Raji (cell line): ENCODE measurements around the gene CCDC3.

Experiments
- POLR2A ChIP-seq: IDR thresholded peaks from 2 replicates; pipeline ENCODE4 v1.6.1; 2011; ENCODE audit warnings: low read depth, low read length, control low read depth; ENCODE audit not compliant: insufficient read depth

CCDC3 gene

DNA sequence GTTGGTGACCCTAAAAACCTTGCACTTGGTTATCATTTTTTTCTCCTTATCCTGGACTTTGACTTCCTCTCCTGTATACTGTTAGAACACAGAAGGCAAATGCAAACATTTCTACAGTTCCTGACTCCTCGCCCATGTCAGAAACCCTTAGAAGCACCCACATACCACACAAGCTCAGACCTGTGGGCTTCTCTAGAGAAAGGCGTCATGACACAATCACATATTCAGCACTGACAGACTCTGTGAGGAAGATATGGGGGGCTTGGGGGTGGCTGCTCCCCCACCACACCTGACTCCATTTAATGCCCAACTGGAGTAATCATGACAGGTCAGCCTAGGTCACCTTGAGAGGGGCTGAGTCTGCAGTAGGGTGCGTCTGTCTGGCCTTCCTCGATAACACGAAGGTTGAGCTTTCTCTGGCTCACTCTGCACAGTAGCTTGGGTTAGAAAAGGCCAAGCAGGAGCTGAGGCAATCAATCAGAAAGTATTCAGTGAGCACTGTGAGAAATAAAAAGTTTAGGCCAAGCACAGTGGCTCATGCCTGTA is 50.9 kb downstream of the CCDC3 start:
- TF ChIP-seq POLR2A: no peak

DNA sequence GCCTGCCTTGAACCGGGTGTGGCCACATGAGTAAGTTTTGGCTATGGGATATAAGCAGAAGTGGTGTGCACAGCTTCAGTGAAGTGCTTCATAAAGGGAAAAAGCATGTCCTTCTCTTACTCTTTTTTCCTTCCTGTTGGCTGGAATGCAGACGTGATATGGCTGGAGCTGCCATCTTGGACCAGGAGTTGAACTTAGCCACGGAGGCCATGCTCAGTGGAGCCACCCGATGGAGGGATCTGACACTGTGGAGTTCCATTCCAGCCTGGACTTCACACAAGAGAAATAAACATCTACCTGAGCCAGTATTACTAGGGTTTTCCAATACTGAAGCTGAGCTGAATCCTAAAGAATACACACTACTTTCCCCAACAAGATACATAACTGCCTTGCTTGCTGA is 52.3 kb downstream of the CCDC3 start:
- TF ChIP-seq POLR2A: no peak

DNA sequence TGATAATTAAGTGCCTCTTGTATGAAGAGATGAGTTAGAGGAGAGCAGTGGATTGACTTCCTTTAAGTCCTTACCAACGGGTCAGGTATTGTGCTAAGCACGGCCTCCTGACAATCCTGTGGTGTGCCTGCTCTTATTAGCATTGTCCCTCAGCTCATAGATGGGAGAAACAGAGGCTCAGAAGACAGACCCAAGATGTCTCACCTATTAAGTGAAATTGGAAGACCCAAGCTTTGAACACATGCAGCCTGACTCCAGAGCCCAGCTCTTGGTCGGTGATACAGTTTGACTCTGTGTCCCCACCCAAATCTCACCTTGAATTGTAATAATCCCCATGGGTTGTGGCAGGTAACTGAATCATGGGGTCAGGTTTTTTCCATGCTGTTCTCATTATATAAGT is 53.8 kb downstream of the CCDC3 start:
- TF ChIP-seq POLR2A: no peak

DNA sequence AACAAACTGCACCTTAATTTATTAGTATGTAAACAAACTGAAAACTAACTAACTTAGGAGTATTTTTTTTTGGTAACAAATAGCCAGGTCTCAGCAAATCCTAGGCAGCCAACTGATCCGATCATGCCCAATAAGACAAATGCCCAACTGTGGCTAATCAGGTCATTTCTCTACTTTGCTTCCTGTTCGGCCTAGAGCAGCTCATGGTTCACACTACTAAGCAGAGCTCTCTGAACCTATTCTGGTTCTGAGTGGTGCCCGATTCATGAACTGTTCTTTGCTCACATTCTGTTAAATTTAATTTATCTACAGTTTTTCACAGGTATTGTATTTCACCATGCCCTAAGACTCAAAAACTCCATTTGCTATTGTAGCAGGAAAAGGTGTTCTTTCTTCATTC is 55.1 kb downstream of the CCDC3 start:
- TF ChIP-seq POLR2A: no peak

DNA sequence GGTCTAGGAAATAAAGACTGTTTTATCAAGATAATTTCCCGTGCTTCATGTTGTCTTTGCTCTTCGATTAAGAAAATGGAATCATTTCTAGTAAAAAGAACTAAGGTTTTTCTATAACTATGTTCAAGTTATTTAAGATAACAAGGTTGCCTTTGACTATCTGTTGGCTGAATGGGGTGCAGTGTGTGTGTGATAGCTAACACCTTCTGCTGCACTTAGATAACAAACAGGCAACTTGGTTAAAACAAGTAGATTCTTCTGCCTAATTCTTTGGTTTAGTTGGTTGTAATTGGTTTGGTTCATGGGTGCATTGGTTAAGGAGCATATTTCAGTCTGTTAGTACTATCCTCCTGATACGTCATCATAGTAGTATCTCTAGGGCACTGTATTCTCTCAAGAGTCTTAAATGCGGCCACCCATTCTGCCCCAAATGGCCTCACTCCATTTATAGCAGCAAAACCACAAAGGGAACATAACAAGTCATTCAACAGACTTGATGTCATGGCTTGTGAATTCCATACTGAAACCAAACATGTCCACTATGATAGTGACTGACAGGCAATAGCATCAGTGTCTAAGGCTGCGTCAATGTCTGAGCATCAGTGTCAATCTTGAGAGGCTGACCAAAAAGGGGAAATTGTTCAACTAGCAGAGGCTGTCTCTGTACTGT is 55.7 kb downstream of the CCDC3 start:
- no peak for TF ChIP-seq POLR2A

DNA sequence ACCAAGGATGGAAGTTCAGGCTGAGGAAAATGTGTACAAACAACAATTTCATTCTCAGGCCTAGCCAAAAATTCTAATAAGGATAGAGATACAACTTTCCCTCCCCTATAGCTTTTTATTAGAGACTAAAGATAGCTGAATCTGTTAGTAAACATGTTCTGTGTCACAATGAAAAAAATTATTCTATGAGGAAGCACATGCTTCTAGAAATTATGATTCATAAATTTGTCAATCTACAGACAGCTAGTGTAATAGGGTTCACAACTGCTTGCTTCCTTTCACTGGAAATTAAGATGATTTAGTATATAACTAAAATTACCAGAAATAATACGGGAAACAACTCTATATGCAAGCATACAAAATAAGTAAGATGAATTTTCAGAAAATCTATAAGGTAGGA is 56.6 kb downstream of the CCDC3 start:
- TF ChIP-seq POLR2A: no peak

DNA sequence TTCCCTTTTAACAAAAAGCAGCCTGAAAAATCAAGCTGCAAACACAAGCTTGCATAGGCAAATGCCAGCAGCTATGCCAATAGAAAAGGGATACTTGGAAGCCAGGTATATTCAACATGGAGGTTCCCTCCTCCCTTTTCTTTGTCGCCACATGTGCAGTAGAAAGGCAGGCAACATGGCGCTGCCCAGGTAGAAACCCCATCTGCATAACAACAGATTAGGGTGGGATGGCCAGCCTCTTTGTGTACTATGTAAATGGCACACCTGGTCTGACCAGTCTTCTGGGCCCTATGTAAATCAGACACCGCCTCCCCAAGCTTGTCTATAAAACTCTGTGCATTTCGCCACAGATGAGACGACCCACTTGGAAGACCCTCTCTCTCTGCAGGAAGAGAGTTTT is 58.1 kb downstream of the CCDC3 start:
- TF ChIP-seq POLR2A: no peak

DNA sequence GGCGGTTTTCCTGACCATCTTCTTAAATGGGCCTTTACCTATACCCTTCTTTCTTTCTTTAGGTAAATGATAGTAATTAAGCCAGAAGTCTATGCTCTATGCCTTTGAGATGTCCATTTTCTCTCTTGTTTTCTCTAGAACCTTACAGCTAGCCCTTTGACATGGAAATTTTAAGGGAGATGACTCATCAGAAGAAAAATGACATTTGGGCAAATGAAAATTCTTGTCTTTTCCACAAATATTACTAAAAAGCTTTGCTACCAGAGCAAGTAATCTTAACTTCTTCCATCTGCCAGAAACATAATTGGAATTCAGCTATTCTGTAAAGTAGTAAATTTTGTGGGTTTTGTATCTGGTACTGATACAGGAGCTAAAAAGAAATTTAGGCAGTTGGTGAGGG is 59.5 kb downstream of the CCDC3 start:
- TF ChIP-seq POLR2A: no peak

DNA sequence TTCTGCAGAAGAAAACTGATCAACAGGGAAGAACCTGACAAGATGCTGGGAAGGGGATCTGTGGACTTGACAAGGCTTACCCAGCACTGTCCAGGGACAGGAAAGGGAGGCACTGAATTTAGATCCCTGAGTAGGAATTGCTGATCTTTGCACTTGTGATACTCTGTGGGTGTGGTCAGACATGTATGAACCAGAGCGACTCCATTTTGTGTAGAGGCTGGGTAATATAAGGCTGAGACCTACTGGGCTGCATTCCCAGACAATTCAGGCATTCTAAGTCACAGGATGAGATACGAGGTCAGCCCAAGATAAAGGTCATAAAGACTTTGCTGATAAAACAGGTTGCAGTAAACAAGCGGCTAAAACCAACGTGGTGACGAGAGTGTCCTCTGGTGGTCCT is 60.7 kb downstream of the CCDC3 start:
- TF ChIP-seq POLR2A: no peak

DNA sequence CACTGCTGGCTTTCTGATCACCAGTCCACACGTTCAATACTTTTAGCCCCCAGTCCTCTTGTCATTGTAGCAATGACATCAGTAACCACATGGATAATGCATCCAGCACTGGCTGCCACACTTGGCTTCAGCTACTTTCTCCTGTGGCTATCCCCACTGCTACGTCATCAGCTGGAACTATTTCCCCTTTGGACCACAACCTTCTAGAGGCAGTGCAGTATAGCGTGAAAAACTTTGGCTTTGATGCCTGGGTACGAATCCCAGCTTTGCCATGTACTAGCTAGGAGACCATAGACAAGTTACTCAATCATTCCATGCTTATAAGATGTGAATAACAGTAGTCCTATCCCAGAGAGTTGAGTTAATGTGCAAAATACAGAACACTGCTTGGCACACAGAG is 63.2 kb downstream of the CCDC3 start:
- no peak for TF ChIP-seq POLR2A

DNA sequence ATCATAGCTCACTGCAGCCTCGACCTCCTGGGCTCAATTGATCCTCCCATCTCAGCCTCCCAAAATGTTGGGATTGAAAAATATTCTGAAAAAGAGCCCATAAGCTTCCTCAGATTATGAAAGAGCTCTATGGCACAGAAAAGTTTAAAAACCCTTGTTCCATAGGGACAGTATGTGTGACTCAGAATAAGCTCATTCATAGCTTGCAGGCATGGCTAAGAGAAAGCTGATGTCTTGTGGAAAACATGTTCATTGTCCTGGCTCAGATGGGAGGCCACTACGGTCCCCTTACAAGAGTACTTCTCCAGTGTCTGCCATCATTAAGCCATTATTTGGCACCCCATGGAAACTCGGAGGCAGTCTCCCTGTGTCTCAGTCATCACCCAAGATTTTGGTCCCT is 64.0 kb downstream of the CCDC3 start:
- TF ChIP-seq POLR2A: no peak

DNA sequence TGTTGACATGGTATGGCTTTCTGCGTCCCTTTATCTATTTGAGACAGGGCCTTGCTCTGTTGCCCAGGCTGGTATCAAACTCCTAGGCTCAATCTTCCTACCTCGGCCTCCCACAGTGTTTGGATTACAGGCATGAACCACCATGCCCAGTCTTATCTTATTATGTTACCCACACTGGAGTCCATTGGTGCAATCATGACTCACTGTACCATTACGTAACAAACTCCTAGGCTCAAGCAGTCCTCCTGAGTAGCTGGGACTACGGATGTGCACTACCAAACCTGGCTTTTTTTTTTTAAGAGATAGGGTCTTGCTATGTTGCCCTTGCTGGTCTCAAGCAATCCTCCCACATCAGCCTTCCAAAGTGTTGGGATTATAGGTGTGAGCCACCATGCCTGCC is 66.7 kb downstream of the CCDC3 start:
- no peak for TF ChIP-seq POLR2A

DNA sequence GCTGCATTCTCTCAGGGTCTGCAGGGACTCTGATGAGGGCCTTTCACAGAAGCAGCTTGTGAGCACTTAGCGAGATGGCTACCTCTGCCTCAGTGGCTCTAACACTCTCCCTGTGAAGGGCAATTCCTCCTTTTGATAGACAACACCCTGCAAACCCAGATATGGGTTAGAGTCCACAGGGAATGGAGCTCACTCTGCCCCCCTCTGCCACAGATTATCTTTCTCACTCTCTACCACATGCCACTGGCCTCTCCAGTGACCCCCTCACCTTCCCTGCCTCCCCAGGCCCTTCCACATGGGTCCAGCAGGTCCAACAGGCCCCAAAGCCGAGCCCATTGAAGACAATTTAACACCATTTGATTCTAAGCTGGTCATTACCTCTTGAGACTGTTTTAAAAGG is 72.1 kb downstream of the CCDC3 start:
- no peak for TF ChIP-seq POLR2A

DNA sequence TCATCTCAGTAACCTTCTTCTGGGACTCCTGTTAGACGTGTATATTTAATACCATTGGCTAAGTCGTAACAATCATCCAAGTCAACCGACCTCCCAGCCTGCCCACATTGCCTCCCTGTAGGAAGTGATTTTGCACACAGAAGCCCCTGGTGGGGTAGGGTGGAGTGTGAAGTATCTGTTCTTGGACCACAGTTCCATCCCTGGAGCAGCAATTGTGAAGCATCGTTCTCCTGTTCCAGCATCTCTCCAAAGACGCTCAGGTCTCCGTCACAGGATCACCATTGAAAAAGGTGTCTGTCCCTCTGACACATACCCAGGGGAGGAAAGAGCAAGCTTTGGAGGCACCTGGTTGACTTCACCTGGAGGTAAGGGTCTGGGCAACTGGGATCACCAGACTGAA is 72.9 kb downstream of the CCDC3 start:
- no peak for TF ChIP-seq POLR2A

DNA sequence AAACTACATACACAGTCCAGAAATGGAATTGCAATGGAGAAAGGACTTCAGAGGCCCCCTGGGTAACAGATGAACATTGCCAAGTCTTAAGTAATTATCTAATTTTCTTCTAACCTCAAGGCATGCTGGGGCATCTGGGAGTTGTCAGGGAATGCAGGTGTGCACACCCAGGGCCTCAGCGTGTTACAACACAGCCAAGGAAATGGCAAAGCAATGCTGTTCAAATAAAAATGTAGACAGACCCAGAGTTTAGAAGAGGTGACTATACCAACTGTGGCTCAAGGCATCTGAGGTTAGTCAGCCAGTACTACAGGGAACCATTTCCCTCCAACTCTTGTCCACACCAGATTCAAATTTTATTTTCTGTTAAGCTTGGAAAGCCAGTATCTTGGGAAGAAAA is 73.6 kb downstream of the CCDC3 start:
- TF ChIP-seq POLR2A: no peak

DNA sequence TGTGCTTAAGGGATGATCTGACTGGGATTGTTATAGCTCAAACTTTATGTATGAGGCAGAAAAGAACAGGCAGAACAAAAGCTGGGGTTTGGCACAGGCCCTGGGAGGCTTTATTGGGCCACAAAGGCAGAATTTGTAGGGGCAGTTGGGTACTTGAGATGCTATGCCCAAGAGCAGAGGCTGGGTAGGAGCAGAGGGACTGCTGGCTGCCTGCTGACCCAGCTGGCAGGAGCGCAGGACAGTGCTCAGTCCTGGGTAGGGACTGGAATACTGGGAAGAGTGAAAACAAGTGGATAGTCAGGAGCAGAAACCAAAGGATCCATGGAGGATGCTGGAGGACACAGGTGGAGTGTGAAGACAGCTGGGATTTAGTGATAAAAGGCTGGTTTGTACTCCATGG is 75.7 kb downstream of the CCDC3 start:
- no peak for TF ChIP-seq POLR2A

DNA sequence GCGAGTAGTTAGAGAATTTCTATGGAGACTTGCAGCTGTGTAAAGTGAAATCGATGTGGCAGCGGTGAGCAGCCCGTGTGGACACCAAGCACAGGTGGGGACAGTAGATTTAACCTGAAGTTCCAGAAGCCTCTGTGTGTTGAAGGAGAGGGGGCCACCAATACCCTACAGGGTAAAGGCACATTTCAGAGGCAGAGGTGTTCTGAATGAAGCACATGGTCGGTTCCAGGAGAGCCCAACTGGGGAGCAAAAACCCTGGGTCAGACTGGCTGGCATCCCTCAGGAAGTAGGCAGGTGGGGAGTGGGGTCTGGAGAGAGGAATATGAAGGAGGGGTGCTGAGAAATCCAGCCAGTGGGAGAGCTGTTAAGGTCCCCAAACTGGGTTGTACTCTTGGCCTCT is 76.6 kb downstream of the CCDC3 start:
- no peak for TF ChIP-seq POLR2A

DNA sequence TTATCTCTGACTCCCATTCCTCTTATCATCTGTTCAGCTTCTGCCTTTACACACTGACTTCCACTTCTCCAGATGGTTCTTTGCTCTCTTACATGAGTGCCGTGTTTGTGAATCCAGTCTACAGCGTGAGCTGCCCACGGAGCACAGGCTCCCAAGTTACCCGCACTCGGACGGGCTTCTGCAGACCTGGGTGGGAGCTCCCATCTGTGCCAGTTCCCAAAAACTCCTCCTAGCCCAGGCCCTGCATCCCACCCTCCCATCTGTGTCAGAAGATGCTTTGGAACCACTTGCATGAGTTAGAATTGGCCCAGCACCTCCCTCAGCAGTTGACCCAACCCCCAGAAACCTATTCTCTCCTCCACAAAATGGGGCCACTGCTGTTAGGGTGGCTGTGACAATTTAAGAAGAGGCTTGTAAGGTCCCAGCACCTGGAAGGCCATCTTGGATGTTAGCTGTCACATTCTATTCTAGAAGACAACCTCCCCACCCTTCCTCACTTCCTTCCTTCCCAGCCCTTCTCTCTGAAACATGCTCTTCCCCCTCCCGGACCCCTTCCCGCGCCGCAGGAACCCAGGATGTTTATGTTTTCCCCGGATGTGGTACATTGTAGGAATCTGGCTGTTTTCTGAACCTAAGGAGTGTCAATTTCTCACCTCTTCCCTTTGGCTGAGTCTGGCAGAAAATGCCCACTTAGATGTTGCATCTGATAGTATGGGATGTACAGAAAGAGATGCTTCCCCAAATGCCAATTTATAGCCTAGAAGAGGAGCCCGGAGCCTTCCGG is 79.2 kb downstream of the CCDC3 start:
- no peak for TF ChIP-seq POLR2A
